Measurements from ENCODE around the gene TBXAS1.

TBXAS1 gene

DNA sequence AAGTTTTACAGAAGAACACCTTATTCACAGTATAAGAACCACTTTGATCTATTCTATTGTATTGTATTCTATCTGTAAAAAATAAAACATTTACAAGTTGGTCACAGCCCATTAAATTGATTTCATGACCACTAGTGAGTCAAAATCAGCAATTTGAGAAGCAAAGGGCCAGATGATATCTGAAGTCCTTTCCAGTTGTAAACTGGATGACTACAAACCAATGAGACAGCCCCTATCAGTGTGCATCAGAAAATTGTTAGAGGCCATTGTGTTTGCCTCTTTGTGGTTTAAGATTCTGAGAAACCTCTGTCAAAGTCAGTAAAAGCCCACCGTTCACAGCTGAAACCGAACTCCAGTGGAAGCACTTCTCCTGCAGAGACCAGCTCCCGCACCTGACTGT, 54.8 kb downstream of the TBXAS1 start:
- Mint-ChIP-seq H3K27ac (no peak overlapping the region), H3K4me3 (no peak overlapping the region), H3K4me1 (ENCODE audit: low read depth) (peaks cover 14% of the 10 kb centered on the region), H3K36me3 (ENCODE audit: low read depth) (no peaks in the 10 kb centered on the region), H3K9me3 (no peaks in the 10 kb centered on the region), H3K27me3 (no peaks in the 10 kb centered on the region)
- no peak for DNase-seq

DNA sequence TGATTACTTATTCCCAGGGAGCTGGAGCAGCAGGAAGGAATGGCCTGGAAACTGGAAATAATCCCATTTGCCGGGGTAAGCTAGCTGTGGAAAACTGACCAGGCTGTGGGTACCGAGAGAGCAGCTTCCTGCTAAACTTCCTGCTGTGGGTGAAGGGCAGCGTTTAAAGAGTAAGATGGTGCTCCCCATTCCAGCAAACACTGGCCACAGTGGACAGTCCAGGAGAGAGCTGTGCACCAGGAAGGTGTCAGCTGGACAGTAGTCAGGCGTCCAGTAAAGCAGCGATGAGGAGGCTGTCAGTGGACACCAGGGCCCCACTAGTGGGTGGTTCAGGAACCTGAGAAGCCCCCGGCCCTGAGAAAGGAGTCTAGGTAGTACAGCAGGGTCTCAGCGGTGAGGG, 55.4 kb downstream of the TBXAS1 start:
- Mint-ChIP-seq H3K36me3 (ENCODE audit: low read depth) (no peaks in the 10 kb centered on the region), H3K4me3 (no peak overlapping the region), H3K4me1 (ENCODE audit: low read depth) (peaks cover 17% of the 10 kb centered on the region), H3K9me3 (no peaks in the 10 kb centered on the region), H3K27ac (no peak overlapping the region), H3K27me3 (no peaks in the 10 kb centered on the region)
- DNase-seq = no peak

DNA sequence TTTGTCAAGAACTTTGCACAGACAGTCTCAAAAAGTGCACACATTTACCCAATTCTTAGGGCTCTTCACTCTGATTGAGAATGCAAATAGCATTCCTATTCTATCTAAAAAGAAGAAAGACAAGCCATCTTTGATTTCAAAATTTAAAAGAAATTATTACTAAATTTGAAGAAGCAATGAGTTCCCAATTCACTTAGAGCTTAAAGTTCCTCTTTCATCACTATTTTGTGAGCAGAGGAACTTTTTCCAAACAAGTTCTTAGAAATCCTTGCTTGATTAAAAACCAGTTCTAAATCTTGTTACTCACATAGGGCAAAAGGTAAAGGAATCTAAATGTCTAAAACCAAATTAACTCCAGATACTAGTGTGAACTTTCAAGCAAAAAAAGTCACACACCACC, 56.4 kb downstream of the TBXAS1 start:
- H3K27ac Mint-ChIP-seq = no peak overlapping the region
- no peaks in the 10 kb centered on the region for H3K36me3 Mint-ChIP-seq (ENCODE audit: low read depth)
- no peaks in the 10 kb centered on the region for H3K9me3 Mint-ChIP-seq
- DNase-seq = no peak
- H3K4me3 Mint-ChIP-seq = no peak overlapping the region
- peaks cover 17% of the 10 kb centered on the region for H3K4me1 Mint-ChIP-seq (ENCODE audit: low read depth)
- no peaks in the 10 kb centered on the region for H3K27me3 Mint-ChIP-seq

DNA sequence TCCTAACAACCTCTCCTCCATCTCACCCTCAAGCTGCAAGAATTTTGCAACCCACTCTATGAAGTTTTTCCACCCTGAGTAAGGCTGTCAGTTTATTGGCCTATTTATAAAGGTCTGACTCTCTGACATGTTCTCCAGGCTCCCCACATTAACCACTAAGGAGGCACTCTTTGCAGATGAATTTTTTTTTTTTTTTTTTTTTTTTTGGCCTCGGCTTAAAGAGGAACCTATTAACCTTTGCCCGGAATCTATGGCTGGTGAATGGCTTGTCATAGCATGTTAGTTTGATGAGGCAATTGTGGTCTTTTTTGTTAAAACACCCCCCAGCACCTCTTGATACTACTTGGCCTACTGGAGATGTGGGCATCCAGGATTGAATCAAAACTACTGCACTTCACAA, 57.1 kb downstream of the TBXAS1 start:
- peaks cover 17% of the 10 kb centered on the region for H3K4me1 Mint-ChIP-seq (ENCODE audit: low read depth)
- no peaks in the 10 kb centered on the region for H3K9me3 Mint-ChIP-seq
- no peaks in the 10 kb centered on the region for H3K27me3 Mint-ChIP-seq
- no peaks in the 10 kb centered on the region for H3K36me3 Mint-ChIP-seq (ENCODE audit: low read depth)
- DNase-seq = no peak
- H3K27ac Mint-ChIP-seq = no peak overlapping the region
- H3K4me3 Mint-ChIP-seq = no peak overlapping the region

DNA sequence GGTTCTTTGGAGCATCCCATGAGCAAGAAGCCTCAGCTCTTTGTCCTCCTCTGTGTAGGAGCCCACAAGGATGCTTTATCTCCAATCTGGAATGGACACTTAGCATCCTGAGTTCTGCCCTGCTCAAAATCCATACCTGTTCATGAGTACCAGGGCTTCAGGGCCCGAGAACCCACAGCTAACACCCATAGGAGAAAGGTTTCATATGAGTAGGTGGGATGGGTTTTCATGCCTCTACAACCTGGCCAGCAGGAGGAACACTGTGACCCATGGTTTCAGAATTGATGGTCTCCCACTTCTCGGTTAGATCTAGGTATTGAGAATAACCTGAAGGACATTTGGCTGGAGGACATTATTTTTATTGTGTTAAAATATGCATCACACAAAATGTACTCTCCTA, 57.8 kb downstream of the TBXAS1 start:
- no peak for DNase-seq
- H3K4me1 Mint-ChIP-seq (ENCODE audit: low read depth) = peaks cover 17% of the 10 kb centered on the region
- H3K9me3 Mint-ChIP-seq = no peaks in the 10 kb centered on the region
- H3K36me3 Mint-ChIP-seq (ENCODE audit: low read depth) = no peaks in the 10 kb centered on the region
- H3K27ac Mint-ChIP-seq = no peak overlapping the region
- H3K27me3 Mint-ChIP-seq = no peaks in the 10 kb centered on the region
- no peak overlapping the region for H3K4me3 Mint-ChIP-seq

DNA sequence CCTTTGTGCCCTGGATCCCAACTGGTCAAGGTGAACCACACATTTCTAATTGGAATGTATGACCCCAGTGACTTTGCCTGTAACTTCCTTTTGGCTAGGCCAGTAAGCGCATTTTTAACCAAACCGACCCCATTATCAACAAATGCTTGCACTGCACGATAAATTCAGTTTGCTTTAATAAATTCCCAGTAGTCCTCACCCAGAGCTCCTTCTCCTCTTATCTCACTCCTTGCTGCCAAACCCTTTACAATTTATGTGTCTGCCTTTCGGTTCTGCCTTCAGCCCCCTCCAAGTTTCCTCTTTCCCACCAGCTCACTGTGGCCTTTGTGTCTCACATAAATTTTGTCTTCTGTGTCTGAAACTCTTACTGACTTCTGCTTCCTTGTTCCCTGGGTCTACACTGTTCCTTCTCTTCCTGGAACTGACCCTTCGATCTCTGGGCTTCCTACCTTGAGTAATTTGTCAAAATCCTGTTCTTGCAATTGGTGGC, 59.0 kb downstream of the TBXAS1 start:
- no peak for DNase-seq
- peaks cover 17% of the 10 kb centered on the region for H3K4me1 Mint-ChIP-seq (ENCODE audit: low read depth)
- no peaks in the 10 kb centered on the region for H3K9me3 Mint-ChIP-seq
- no peak overlapping the region for H3K4me3 Mint-ChIP-seq
- no peaks in the 10 kb centered on the region for H3K36me3 Mint-ChIP-seq (ENCODE audit: low read depth)
- no peak overlapping the region for H3K27ac Mint-ChIP-seq
- H3K27me3 Mint-ChIP-seq = no peaks in the 10 kb centered on the region

DNA sequence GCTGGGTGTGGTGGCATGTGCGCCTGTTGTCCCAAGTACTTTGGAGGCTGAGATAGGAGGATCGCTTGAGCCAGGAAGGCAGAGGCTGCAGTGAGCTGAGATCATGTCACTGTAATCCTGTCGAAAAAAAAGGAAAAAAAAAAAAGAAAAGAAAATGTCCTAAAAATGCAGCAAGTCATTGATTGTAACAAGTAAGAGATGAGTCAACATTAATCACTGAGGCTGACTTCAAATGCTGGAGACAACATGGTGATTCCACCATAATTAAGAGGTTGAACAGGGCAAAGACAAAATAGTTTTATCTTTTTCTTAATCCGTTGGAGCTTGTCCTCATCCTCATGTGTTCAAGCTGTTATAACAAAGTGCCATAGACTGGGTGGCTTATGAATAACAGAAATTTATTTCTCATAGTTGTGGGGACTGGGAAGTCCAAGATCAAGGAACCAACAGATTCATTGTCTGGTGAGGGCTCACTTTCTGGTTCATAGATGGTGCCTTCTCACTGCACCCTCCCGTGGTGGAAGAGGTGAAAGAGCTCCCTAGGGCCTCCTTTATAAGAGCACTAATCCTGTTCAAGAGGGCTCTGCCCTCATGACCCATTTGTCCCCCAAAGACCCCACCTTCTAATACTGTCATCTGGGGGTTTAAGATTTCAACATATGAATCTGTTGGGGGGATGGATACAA, 60.3 kb downstream of the TBXAS1 start:
- Mint-ChIP-seq H3K27ac (no peak overlapping the region), H3K36me3 (ENCODE audit: low read depth) (no peaks in the 10 kb centered on the region), H3K4me3 (no peak overlapping the region), H3K27me3 (no peaks in the 10 kb centered on the region), H3K4me1 (ENCODE audit: low read depth) (peaks cover 17% of the 10 kb centered on the region), H3K9me3 (no peaks in the 10 kb centered on the region)
- DNase-seq = no peak

DNA sequence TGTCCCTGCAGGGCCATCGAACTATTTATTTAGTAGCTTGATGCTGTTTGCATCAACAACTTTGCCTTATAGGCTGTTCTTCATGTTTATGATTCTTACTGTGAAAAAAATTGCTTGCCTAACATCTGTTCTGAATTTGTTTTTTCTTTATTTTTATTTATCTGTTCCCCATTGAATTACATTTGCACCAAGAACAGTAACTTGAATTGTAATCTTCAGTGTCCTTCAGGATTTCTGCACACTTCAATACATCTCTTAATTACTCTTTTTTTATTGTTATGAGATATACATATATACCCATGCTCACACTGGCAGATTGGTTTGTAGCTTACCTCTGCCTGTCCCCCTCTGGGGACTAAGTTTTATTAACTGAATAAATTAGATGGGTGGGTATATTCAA, 64.4 kb downstream of the TBXAS1 start:
- H3K27ac Mint-ChIP-seq = no peak overlapping the region
- H3K9me3 Mint-ChIP-seq = no peaks in the 10 kb centered on the region
- H3K4me1 Mint-ChIP-seq (ENCODE audit: low read depth) = peaks cover 6% of the 10 kb centered on the region
- H3K36me3 Mint-ChIP-seq (ENCODE audit: low read depth) = no peaks in the 10 kb centered on the region
- DNase-seq = no peak
- no peaks in the 10 kb centered on the region for H3K27me3 Mint-ChIP-seq
- no peak overlapping the region for H3K4me3 Mint-ChIP-seq

DNA sequence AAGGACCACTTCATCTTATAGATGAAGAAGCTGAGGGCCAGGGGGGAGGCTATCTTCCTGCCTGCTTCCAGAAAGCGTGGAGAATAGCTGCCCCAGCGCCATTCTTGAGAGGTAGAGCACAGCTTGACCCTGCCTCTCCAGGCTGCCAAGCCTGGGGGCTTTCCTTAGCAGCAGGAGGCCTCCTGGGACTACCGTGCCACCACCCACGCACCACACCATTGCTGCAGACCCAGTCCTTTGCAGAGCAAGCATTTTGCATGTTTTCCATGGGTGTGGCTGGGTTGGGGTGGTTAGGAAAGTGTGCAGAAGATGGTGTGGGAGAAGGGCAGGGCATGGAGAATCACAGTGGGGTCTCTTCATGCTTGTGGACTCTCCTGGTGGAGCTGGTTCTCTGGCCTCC, 64.9 kb downstream of the TBXAS1 start:
- Mint-ChIP-seq H3K4me1 (ENCODE audit: low read depth) (peaks cover 4% of the 10 kb centered on the region), H3K9me3 (no peaks in the 10 kb centered on the region), H3K27me3 (no peaks in the 10 kb centered on the region), H3K27ac (no peak overlapping the region), H3K36me3 (ENCODE audit: low read depth) (no peaks in the 10 kb centered on the region), H3K4me3 (no peak overlapping the region)
- DNase-seq = no peak

DNA sequence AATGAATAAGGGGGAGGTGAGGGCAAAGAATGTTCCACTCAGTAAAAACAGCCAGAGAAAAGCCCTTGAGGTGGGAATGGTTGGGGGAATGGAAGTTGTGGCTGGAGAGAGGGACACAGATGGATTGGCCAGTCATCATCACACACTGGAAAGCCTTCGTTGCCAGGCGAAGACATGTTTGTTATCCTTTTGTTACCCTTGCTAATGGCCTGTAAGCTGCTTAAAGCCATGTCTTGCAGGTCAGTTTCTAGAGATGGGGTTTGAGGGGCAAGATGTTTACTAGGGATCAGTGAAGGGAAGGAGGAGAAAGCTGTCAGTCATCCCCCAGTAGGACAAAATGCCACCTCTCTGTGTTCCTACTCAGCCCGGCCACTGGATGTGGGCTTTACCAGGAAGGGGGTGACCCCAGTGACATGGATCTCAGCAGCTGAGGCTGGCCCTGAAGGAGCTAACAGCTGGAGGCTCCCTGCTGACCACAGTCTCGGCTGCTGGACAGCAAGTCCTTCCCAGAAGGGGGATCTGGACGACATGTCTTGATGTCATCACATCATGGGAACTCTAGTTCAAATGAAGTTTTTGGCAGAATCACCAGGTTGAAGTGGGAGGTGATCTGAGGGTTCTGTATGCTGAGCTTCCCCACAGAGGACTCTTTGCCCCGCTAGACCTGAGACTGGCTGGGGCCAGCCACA, 66.2 kb downstream of the TBXAS1 start:
- H3K27ac Mint-ChIP-seq = no peak overlapping the region
- no peak for DNase-seq

DNA sequence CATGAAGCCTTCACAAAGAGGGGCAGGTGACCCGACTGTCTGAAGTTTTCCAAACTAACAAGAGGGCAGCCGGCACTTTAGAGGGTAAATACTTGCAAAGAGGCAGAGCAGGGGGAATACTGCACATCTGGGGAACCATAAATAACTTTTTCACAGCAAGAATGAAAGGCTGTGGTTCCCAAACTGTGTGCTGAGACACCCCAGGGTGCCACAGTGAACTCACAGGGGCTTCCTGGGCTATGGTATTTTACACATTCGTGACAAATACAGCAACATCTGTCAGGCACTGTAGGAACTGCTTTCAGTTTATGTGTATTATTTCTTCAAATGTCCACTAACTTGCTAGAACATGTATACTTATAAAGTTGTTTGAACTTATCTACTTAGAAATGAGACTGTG, 67.2 kb downstream of the TBXAS1 start:
- Mint-ChIP-seq H3K9me3 (no peaks in the 10 kb centered on the region), H3K4me1 (ENCODE audit: low read depth) (no peaks in the 10 kb centered on the region), H3K27me3 (no peaks in the 10 kb centered on the region), H3K4me3 (no peak overlapping the region), H3K36me3 (ENCODE audit: low read depth) (no peaks in the 10 kb centered on the region), H3K27ac (no peak overlapping the region)
- no peak for DNase-seq

More for the DNA sequence above, 66.2 kb downstream of the TBXAS1 start:
- Mint-ChIP-seq H3K36me3 (ENCODE audit: low read depth) (no peaks in the 10 kb centered on the region), H3K4me1 (ENCODE audit: low read depth) (no peaks in the 10 kb centered on the region), H3K4me3 (no peak overlapping the region), H3K27me3 (no peaks in the 10 kb centered on the region), H3K9me3 (no peaks in the 10 kb centered on the region)

DNA sequence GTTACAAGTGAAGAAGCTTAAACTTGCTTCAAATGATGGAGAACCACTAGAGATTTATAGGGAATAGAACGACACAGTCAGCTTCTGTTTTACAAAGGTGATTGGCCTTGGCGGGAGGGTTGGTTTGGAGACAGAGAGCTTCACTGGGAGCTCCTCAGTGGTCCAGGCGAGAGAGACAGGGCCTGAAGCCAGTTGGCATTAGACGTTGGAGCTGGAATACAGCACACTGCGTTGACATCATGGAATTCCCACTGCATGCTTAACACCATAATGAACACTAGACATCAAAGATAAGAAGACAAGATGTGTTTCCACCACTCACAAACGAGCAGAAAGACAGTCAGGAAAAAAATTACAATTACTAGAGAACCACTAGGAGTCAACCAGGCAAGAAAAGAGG, 67.8 kb downstream of the TBXAS1 start:
- no peak overlapping the region for H3K4me3 Mint-ChIP-seq
- DNase-seq = no peak
- H3K9me3 Mint-ChIP-seq = no peaks in the 10 kb centered on the region
- no peaks in the 10 kb centered on the region for H3K27me3 Mint-ChIP-seq
- no peaks in the 10 kb centered on the region for H3K4me1 Mint-ChIP-seq (ENCODE audit: low read depth)
- no peak overlapping the region for H3K27ac Mint-ChIP-seq
- no peaks in the 10 kb centered on the region for H3K36me3 Mint-ChIP-seq (ENCODE audit: low read depth)

DNA sequence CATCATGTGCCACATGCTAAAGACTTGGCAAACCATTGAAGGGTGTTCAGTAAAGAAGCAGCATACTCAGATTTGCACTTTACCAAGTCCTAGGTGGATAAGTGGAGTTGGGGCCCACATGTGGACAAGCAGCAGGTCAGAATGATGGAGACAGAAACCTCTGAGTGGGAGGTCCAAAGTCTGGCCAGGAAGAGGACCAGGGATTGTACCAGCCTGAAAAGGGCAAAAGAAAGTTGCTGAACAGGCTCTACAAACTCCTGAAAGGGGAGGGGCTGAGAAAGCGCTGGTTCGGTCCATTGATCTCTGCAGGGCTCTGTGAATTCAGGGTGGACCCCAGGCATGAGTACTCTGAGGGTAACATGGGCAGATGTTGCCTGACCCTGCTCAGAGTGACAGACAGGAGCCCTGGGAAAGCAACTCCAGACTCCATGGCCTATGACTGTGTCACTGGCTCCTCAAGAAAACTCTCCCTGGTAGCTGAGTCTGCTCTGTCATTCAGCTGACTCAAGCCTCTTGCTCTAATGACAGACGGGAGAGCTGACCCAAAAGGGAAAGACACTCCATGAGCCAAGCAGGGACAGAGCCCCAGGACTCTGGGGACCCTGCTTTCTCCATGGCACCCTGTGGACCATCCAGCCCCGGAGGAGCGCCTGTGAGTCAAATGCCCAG, 68.5 kb downstream of the TBXAS1 start:
- Mint-ChIP-seq H3K4me1 (ENCODE audit: low read depth) (no peaks in the 10 kb centered on the region), H3K36me3 (ENCODE audit: low read depth) (no peaks in the 10 kb centered on the region), H3K27ac (no peak overlapping the region)

DNA sequence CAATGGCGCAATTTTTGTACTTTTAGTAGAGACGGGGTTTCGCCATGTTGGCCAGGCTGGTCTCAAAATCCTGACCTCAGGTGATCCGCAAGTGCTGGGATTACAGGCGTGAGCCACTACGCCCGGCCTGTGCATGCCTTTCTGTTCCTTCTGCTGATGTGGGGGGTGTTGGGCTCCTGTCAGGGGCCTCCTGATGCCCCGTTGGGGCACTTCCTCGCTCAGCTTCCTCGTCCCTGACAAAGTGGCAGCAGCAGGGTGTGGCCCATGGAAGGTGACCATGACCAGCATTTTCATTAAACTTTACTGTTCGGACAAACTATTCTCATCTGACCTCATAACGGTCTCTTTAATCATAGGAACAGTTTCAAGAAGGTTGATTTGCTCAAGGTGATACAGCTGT, 69.4 kb downstream of the TBXAS1 start:
- H3K27ac Mint-ChIP-seq = no peak overlapping the region
- DNase-seq = no peak
- H3K4me3 Mint-ChIP-seq = no peak overlapping the region
- H3K9me3 Mint-ChIP-seq = peaks cover 13% of the 10 kb centered on the region
- H3K36me3 Mint-ChIP-seq (ENCODE audit: low read depth) = no peaks in the 10 kb centered on the region
- no peaks in the 10 kb centered on the region for H3K27me3 Mint-ChIP-seq
- H3K4me1 Mint-ChIP-seq (ENCODE audit: low read depth) = no peaks in the 10 kb centered on the region

More for the DNA sequence above, 68.5 kb downstream of the TBXAS1 start:
- Mint-ChIP-seq H3K4me3 (no peak overlapping the region), H3K9me3 (peaks cover 6% of the 10 kb centered on the region), H3K27me3 (no peaks in the 10 kb centered on the region)
- DNase-seq = no peak

DNA sequence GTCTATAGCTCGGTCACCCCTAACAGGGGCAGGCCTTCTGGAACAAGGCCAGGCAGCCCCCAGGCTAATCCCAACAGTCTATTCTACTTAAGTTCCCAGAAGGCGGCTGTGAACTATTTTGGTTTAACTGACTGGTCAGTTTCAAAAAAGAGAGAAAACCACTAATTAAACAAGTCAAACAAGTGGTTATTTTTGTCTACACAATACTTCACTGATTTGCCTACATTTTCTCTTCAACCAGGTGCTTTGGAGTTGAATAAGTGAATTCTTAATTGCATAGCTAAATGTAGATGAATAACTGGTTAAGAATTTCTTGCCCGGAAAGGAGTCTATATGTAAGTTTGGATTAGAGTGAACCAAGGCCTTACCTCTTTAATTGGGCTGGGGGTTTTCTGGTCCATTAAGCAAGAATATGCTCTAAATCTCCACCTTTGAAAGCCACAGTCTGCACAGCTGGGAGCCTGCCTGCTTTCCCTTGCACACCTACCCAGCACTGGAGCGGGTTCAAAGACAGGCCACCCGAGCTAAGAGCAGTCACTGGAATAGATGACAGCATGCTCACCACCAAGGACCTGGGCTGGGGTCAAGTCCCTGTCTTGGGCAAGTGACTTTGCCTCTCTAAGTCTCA, 70.4 kb downstream of the TBXAS1 start:
- no peaks in the 10 kb centered on the region for H3K36me3 Mint-ChIP-seq (ENCODE audit: low read depth)
- no peak overlapping the region for H3K27ac Mint-ChIP-seq
- DNase-seq = no peak
- no peak overlapping the region for H3K4me3 Mint-ChIP-seq
- no peaks in the 10 kb centered on the region for H3K27me3 Mint-ChIP-seq
- peaks cover 13% of the 10 kb centered on the region for H3K9me3 Mint-ChIP-seq
- no peaks in the 10 kb centered on the region for H3K4me1 Mint-ChIP-seq (ENCODE audit: low read depth)
